GM12878 (cell line): ENCODE results near the gene PDSS1. TPM values are rescaled to one million over a fixed set of nuclear protein-coding genes. Genes with fewer than 3 reads are reported as not detected.

Experiments used
- ATAC-seq: fragments of 200-7000 bp; cut with Tn5 transposase; 3 replicates; pipeline ENCODE4 v1.9.1; 2020; ENCODE audit warnings: mild to moderate bottlenecking, moderate library complexity
- BruUV-seq: library from RNA; stranded (reverse); fragments of 400-500 nt; replicated peaks from 2 replicates; lab custom pipeline; 2021; lab: Mats Ljungman, UMichigan
- CTCF ChIA-PET: fragments of 300-600 bp; sonication (Branson Sonifier 250); formaldehyde crosslinking; extraction: SDS; loops from one replicate; lab custom pipeline; 2021; ENCODE audit warnings: inconsistent platforms; lab: Yijun Ruan, JAX
- POLR2A ChIA-PET: fragments of 350-600 bp; formaldehyde crosslinking; extraction: SDS; loops from one replicate; lab custom pipeline; 2021; ENCODE audit warnings: inconsistent platforms; lab: Charles Lee
- RAD21 ChIA-PET: fragments of 300-600 bp; sonication (Branson Sonifier 250); formaldehyde crosslinking; loops from one replicate; lab custom pipeline; 2023; ENCODE audit warnings: antibody characterized with exemption; ENCODE audit not compliant: unreplicated experiment; lab: Charles Lee
- SMC1A ChIA-PET: fragments of 300-600 bp; sonication (Branson Sonifier 250); formaldehyde crosslinking; loops from one replicate; lab custom pipeline; 2023; ENCODE audit not compliant: unreplicated experiment, uncharacterized antibody; lab: Charles Lee
- DNase-seq: peaks from one replicate; pipeline ENCODE4 v3.0.0-alpha.2; 2011; ENCODE audit warnings: low read depth, low spot score
- FAIRE-seq: peaks from 3 replicates; lab custom pipeline; 2011; peaks lifted over from hg19 to GRCh38; lab: Jason Lieb, UNC
- H2AFZ ChIP-seq: 2 replicates; pipeline ENCODE4 v1.6.0; 2011; ENCODE audit warnings: low read depth, low read length, control low read depth; ENCODE audit not compliant: control insufficient read depth
- H3K27ac ChIP-seq: 2 replicates; pipeline ENCODE4 v1.5.1; 2011; ENCODE audit warnings: control low read depth; ENCODE audit not compliant: control insufficient read depth, insufficient read depth
- H3K27me3 ChIP-seq, 2 experiments: replicated peaks in 1 of 2; 2 replicates each; pipeline versions ENCODE4 v1.6.0 to v1.6.1; 2011; ENCODE audit warnings: low read length in 1 of 2; ENCODE audit not compliant: control insufficient read depth in 2 of 2, insufficient read depth in 2 of 2
- H3K36me3 ChIP-seq, 2 experiments: 2 replicates each; pipeline ENCODE4 v1.5.1; 2011; ENCODE audit warnings: low read length in 1 of 2; ENCODE audit not compliant: control insufficient read depth in 2 of 2, insufficient read depth in 2 of 2
- H3K4me1 ChIP-seq: 2 replicates; pipeline ENCODE4 v1.6.1; 2011; ENCODE audit warnings: mild to moderate bottlenecking, low read length, moderate library complexity, mixed read lengths; ENCODE audit not compliant: control insufficient read depth, insufficient read depth
- H3K4me2 ChIP-seq: 2 replicates; pipeline ENCODE4 v1.6.0; 2011; ENCODE audit warnings: control low read depth; ENCODE audit not compliant: control insufficient read depth, insufficient read depth
- H3K4me3 ChIP-seq: fragments of 200-600 bp; sonication (generic); 2 replicates; pipeline ENCODE4 v1.5.1; 2016
- H3K79me2 ChIP-seq: 2 replicates; pipeline ENCODE4 v1.6.0; 2011; ENCODE audit warnings: low read length; ENCODE audit not compliant: control insufficient read depth, insufficient read depth
- H3K9ac ChIP-seq: 2 replicates; pipeline ENCODE4 v1.8.0; 2011; ENCODE audit warnings: low read length, control low read depth, mixed read lengths; ENCODE audit not compliant: control insufficient read depth, insufficient read depth
- H3K9me3 ChIP-seq: replicated peaks from 3 replicates; pipeline ENCODE4 v1.5.1; 2011; ENCODE audit warnings: mild to moderate bottlenecking, low read length; ENCODE audit not compliant: control insufficient read depth, insufficient read depth
- H4K20me1 ChIP-seq: 2 replicates; pipeline ENCODE4 v1.6.0; 2011; ENCODE audit not compliant: control insufficient read depth, insufficient read depth
- CEBPZ ChIP-seq: fragments of 150-350 bp; IDR thresholded peaks from 2 replicates; pipeline ENCODE4 v1.6.1; 2016; ENCODE audit warnings: low read depth, low read length
- IKZF1 ChIP-seq: fragments of 450-650 bp; conservative IDR thresholded peaks from 2 replicates; pipeline ENCODE4 v1.6.1; 2017; ENCODE audit warnings: antibody characterized with exemption, mild to moderate bottlenecking
- JUNB ChIP-seq: IDR thresholded peaks from 2 replicates; pipeline ENCODE4 v1.6.1; 2016; ENCODE audit warnings: antibody characterized with exemption, mild to moderate bottlenecking
- MAX ChIP-seq: IDR thresholded peaks from 2 replicates; pipeline ENCODE4 v1.6.1; 2012; ENCODE audit warnings: low read depth, low read length, improper control_type of control experiment
- POLR2A ChIP-seq: IDR thresholded peaks from 2 replicates; pipeline ENCODE4 v1.6.1; 2011; ENCODE audit warnings: low read depth, mild to moderate bottlenecking, low read length
- SP1 ChIP-seq: IDR thresholded peaks from one replicate; pipeline ENCODE4 v1.6.1; 2011; ENCODE audit warnings: low read depth, low read length
- ZBED1 ChIP-seq: IDR thresholded peaks from 2 replicates; pipeline ENCODE4 v1.6.1; 2016; ENCODE audit warnings: borderline replicate concordance
- ZNF24 ChIP-seq: fragments of 450-650 bp; IDR thresholded peaks from 2 replicates; pipeline ENCODE4 v1.6.1; 2017; ENCODE audit warnings: antibody characterized with exemption, mild to moderate bottlenecking
- WGBS: methylation state at CpG from one replicate; pipeline ENCODE4 v1.1.6; 2016; ENCODE audit warnings: low lambda C conversion rate; ENCODE audit not compliant: insufficient replicate concordance, insufficient coverage; ENCODE audit errors: missing lambda C conversion rate; 5-methylcytosine and 5-hydroxymethylcytosine counted together
- in situ Hi-C: fragments of 300-500 bp; cut with MboI; formaldehyde crosslinking; loops from 9 replicates; pipeline ENCODE4 v1.14.3; 2018; ENCODE audit warnings: mixed read lengths
- intact Hi-C: fragments of 100-400 bp; cut with micrococcal nuclease; formaldehyde crosslinking; loops from one replicate; pipeline ENCODE4 v1.14.2; 2022; ENCODE audit not compliant: unreplicated experiment
- polyA plus RNA-seq, 11 experiments: library from polyadenylated mRNA; depleted of rRNA in 4 of 11; unstranded in 6 of 11; stranded (reverse) in 5 of 11; fragments of >200 nt; fragmentation: Nextera tagmentation in 4 of 11; fragmentation: Illumina TruSeq in 1 of 11; extraction: Ambion mirVana in 4 of 11; extraction: Trizol in 1 of 11; gene quantifications; 1 replicate in 1 of 11; 2 replicates in 10 of 11; pipeline versions ENCODE4 v1.2.1 to v1.2.3, GENCODE V29; 2011 to 2016; ENCODE audit warnings: inconsistent platforms in 2 of 11, missing spikeins in 2 of 11, low read depth in 1 of 11
- total RNA-seq, 4 experiments: library from RNA; depleted of rRNA in 3 of 4; stranded (reverse); fragments of >200 nt in 3 of 4; fragmentation: Illumina TruSeq in 1 of 4; extraction: Trizol in 1 of 4; gene quantifications; 2 replicates each; pipeline versions ENCODE4 v1.2.1 to v1.2.3, GENCODE V29; 2013 to 2021

Gene PDSS1
- total and polyA plus RNA-seq, 10 of the 15 experiments (the other 5 are each of a cell fraction or from before 2014, with no cell fraction given): 12.2 to 48.2 (median 35.9) TPM

GRCh38 chr10:26685441-26685840, 12.1 kb upstream of the PDSS1 start:
- intact Hi-C loops: loop anchor here (2.0 kb wide), 1 partner anchor 197 kb away; no protein-coding TSS in a partner anchor
- ChIA-PET RAD21 (interaction anchor here (1.0 to 1.4 kb wide), 2 partner anchors 40 to 196 kb away, joined by 3 to 4 read pairs; no protein-coding TSS in a partner anchor), POLR2A (no interaction called here), SMC1A (interaction anchor here (0.7 to 2.3 kb wide), 5 partner anchors 41 to 350 kb away, joined by 3 to 13 read pairs (median 4); no protein-coding TSS in a partner anchor), CTCF (interaction anchor here (0.8 to 2.8 kb wide), 6 partner anchors 11 to 487 kb away, joined by 3 to 22 read pairs (median 4); no protein-coding TSS in a partner anchor)
- BruUV-seq: no TSS peak
- no peak overlapping the region for H3K4me3 ChIP-seq
- no peaks in the 10 kb centered on the region for H3K9me3 ChIP-seq
- H2AFZ ChIP-seq: no peak overlapping the region
- ATAC-seq (no peak), FAIRE-seq (no peak), DNase-seq (no peak)
- H3K4me1 ChIP-seq: no peaks in the 10 kb centered on the region
- H3K79me2 ChIP-seq: no peaks in the 10 kb centered on the region
- H3K27ac ChIP-seq: no peak overlapping the region
- TF ChIP-seq SP1 (no peak), JUNB (no peak), ZBED1 (no peak), ZNF24 (no peak), POLR2A (no peak), MAX (no peak), CEBPZ (no peak), IKZF1 (no peak)
- WGBS: 37% methylated on average over 3 of the region's 3 CpGs
- H3K4me2 ChIP-seq: no peak overlapping the region
- H4K20me1 ChIP-seq: no peaks in the 10 kb centered on the region
- no peak overlapping the region for H3K9ac ChIP-seq
- in situ Hi-C loops: no loop called here
- no peaks in the 10 kb centered on the region for H3K36me3 ChIP-seq
- no peaks in the 10 kb centered on the region for H3K27me3 ChIP-seq
